Measurements from ENCODE around the gene LINGO1.

- no peak for TF ChIP-seq POLR2AphosphoS5 (IDR thresholded peaks at IDR 0.05; ENCODE audit: low read depth, low read length)
- no peak for TF ChIP-seq POLR2A (IDR thresholded peaks at IDR 0.05; ENCODE audit: low read depth, low read length)
Measured at GRCh38 chr15:77591968-77592613, 40.6 kb downstream of the LINGO1 start.
